ENCODE measurements around the gene MCRIP2. TPM values are rescaled to one million over a fixed set of nuclear protein-coding genes. Genes with fewer than 3 reads are reported as not detected.
A peak's percentile ranks its signal among the peaks of the same experiment; 100 is the strongest.

Gene MCRIP2
- polyA plus RNA-seq, 2 of the 4 experiments (the other 2 are of a cell fraction): 10.7 to 21.3 TPM

DNA sequence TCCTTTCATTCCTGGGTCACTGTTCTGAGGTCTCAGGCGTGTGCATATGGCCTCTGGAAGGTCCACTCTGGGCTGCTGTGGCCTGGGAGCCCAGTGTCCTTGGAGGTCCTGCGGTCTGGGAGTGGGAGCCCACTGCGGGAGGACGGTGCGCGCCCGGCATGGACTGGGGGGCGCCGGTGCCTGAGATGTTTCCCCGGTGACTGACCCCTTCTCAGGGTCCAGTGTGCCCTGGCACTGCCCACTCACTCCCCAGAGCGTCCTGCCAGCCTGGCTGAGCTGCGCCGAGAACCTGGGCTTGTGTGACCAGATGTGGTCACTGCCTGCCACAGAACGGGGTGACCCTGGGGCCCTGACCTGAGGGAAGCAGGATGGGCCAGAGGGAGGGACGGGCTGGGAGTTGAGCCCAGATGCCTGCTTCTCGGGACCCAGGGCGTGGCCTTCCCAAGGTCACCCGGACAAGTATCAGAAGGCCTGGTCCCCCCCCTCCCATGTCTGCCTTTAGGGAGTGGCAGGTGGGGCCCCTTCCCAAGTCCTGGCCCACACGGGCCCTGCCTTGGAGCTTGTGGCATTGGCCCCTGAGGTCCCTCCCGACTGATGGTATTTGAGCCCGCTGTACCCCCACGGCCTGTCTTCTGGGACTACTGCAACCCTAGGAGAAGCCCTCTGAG lies 32.7 kb downstream of the MCRIP2 start:
- FAIRE-seq: no peak
- DNase-seq (ENCODE audit: low read depth in 1 of 2, low spot score in 1 of 2): no peak
- ChIA-PET CTCF (interaction anchor here (1.4 to 2.6 kb wide), 2 partner anchors 8 to 13 kb away, joined by 10 to 21 read pairs; partner anchors contain the start of gene RHOT2), POLR2A (interaction anchor here (1.2 to 1.3 kb wide), 2 partner anchors 14 to 25 kb away, joined by 3 to 6 read pairs; partner anchors contain the start of gene WDR90)
- Histone ChIP-seq H3K4me1 (peaks cover 24% of the 10 kb centered on the region), H3K4me3 (no peak overlapping the region), H3K9me3 (no peaks in the 10 kb centered on the region), H3K4me2 (peak overlapping the region; percentile 98), H3K27ac (peak overlapping the region in 1 of 2 experiments; percentile 84; a peak in 3 of 6 replicates)
- WGBS (ENCODE audit: missing lambda C conversion rate): 77% methylated on average over 12 of the region's 22 CpGs
- TF ChIP-seq, protein P1, sequence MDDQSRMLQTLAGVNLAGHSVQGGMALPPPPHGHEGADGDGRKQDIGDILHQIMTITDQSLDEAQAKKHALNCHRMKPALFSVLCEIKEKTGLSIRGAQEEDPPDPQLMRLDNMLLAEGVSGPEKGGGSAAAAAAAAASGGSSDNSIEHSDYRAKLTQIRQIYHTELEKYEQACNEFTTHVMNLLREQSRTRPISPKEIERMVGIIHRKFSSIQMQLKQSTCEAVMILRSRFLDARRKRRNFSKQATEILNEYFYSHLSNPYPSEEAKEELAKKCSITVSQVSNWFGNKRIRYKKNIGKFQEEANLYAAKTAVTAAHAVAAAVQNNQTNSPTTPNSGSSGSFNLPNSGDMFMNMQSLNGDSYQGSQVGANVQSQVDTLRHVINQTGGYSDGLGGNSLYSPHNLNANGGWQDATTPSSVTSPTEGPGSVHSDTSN (IDR thresholded peaks at IDR 0.05): no peak
- no peak for TF ChIP-seq EHMT2 (IDR thresholded peaks at IDR 0.05; ENCODE audit: low read depth)
- TF ChIP-seq, protein P2, sequence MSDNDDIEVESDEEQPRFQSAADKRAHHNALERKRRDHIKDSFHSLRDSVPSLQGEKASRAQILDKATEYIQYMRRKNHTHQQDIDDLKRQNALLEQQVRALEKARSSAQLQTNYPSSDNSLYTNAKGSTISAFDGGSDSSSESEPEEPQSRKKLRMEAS (IDR thresholded peaks at IDR 0.05): no peak
- no peak for TF ChIP-seq HOXA7 (CRISPR knock-in tag; IDR thresholded peaks at IDR 0.05)
- no peak for TF ChIP-seq CHD2 (IDR thresholded peaks at IDR 0.05; ENCODE audit: low read length, partially characterized antibody)
- TF ChIP-seq JUNB (IDR thresholded peaks at IDR 0.05): no peak
- TF ChIP-seq RNF2 (IDR thresholded peaks at IDR 0.05; ENCODE audit: borderline replicate concordance, low read depth): no peak
- TF ChIP-seq MAFK (IDR thresholded peaks at IDR 0.05; ENCODE audit: partially characterized antibody): no peak
- TF ChIP-seq BHLHE40 (IDR thresholded peaks at IDR 0.05; ENCODE audit: low read depth, low read length): no peak
- TF ChIP-seq TP53 (CRISPR knock-in tag; IDR thresholded peaks at IDR 0.05): no peak
- ATAC-seq: no peak

DNA sequence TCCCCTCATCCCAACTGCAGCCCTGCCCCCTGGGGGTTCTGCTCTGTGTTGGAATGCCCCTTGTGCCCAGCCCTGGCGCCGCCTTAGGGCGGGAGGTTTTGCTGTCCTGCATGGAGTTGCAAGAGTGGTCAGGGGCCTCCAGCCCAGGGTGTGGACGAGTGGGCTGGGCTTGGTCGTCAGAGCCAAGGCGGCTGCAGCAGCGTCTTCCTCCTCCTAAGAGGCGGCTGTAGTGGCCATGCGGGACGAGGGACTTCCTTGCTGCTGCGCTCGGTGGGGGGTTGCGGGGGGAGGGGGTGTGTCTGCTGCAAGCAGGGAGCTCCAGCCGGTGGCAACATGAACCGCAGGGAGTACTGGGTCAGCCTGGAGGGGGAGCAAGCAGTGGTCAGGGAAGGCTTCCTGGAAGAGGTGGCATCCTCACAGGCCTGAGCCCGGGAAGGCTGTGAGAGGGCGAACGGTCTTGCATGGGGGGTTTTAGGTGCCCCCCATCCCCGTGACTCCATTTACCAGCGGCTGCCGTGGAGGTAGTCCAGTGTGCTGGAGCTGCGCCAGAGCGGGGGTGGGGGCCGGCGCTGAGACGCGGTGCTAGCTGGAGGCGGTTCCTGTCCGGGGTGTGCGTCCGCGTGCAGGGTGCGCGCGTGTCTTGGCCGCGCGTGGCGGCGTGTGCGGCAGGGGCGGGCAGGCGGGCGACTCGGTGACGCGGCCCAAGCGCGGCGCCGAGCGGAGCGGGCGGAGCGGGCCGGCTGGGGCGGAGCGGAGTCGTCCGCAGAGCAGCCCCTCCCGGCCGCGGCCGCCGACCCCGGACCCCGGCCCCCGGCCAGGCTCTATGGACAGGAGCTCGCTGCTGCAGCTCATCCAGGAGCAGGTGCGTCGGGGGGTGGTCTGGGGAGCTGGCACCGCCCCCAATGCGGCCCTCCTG lies 33.6 kb downstream of the MCRIP2 start, which contains the start of gene RHBDL1:
Gene RHBDL1 (plus strand): TSS at position 704 of the 916 bp plus-strand sequence. CDS start 120 bp downstream, at position 824.
- CTCF ChIA-PET: interaction anchor here (1.0 to 2.6 kb wide), 6 partner anchors 9 to 82 kb away, joined by 3 to 21 read pairs (median 6); partner anchors contain the start of gene RHOT2
- Histone ChIP-seq H3K4me2 (peak within 1 kb of the TSS; percentile 98), H3K4me3 (peak within 1 kb of the TSS; percentile 50), H3K9me3 (no peaks in the 10 kb centered on the region), H3K27ac (peak within 1 kb of the TSS; percentile 63 to 84), H3K4me1 (peaks cover 25% of the 10 kb centered on the region)
- POLR2A ChIA-PET: interaction anchor here (1.2 to 1.3 kb wide), 2 partner anchors 15 to 26 kb away, joined by 3 to 6 read pairs; partner anchors contain the start of gene WDR90
- FAIRE-seq: no peak
- peak in 1 of 2 experiments; percentile 15; a peak in 2 of 6 replicates for ATAC-seq
- peak in 1 of 2 experiments; percentile 66 for DNase-seq (ENCODE audit: low read depth in 1 of 2, low spot score in 1 of 2)
- TF ChIP-seq KDM1A (IDR thresholded peaks at IDR 0.05; ENCODE audit: low read depth) (peak; percentile 41; the same call in 1 of the 2 replicates), PHF8 (IDR thresholded peaks at IDR 0.05; ENCODE audit: borderline replicate concordance, low read depth) (no peak), RCOR1 (IDR thresholded peaks at IDR 0.05; ENCODE audit: low read depth, low read length) (no peak), ZFP36 (IDR thresholded peaks at IDR 0.05; ENCODE audit: borderline replicate concordance, partially characterized antibody) (peak; percentile 100), MAZ (IDR thresholded peaks at IDR 0.05; ENCODE audit: borderline replicate concordance, low read depth, low read length) (no peak), ESRRA (IDR thresholded peaks at IDR 0.05; ENCODE audit: borderline replicate concordance, low read length) (no peak), JUN (IDR thresholded peaks at IDR 0.05) (peak in 1 of 2 experiments; percentile 34; a peak in 1 of 5 replicates), NPAS2 (CRISPR knock-in tag; IDR thresholded peaks at IDR 0.05; ENCODE audit: borderline replicate concordance) (no peak), HOXB13 (CRISPR knock-in tag; IDR thresholded peaks at IDR 0.05; ENCODE audit: low read depth) (no peak)
- TF ChIP-seq, protein P2 (IDR thresholded peaks at IDR 0.05): peak; percentile 1; the same call in 1 of the 2 replicates
- TF ChIP-seq, protein P3, sequence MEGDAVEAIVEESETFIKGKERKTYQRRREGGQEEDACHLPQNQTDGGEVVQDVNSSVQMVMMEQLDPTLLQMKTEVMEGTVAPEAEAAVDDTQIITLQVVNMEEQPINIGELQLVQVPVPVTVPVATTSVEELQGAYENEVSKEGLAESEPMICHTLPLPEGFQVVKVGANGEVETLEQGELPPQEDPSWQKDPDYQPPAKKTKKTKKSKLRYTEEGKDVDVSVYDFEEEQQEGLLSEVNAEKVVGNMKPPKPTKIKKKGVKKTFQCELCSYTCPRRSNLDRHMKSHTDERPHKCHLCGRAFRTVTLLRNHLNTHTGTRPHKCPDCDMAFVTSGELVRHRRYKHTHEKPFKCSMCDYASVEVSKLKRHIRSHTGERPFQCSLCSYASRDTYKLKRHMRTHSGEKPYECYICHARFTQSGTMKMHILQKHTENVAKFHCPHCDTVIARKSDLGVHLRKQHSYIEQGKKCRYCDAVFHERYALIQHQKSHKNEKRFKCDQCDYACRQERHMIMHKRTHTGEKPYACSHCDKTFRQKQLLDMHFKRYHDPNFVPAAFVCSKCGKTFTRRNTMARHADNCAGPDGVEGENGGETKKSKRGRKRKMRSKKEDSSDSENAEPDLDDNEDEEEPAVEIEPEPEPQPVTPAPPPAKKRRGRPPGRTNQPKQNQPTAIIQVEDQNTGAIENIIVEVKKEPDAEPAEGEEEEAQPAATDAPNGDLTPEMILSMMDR (IDR thresholded peaks at IDR 0.05): no peak
- TF ChIP-seq, protein P1 (IDR thresholded peaks at IDR 0.05): peak; percentile 45; the same call in 1 of the 2 replicates
- 7% methylated on average over 39 of the region's 73 CpGs for WGBS (ENCODE audit: missing lambda C conversion rate)
